Thyroid gland (tissue), 4 donors: ENCODE data around the gene CERK.

Experiments used
- CTCF ChIP-seq, 6 experiments: fragments of 200-600 bp in 3 of 6; fragments of 450-650 bp in 3 of 6; sonication (generic) in 3 of 6; IDR thresholded peaks; one replicate each; pipeline ENCODE4 v1.5.1; 2016 to 2019; ENCODE audit warnings: antibody characterized with exemption in 6 of 6, mild to moderate bottlenecking in 2 of 6, inconsistent platforms in 1 of 6, moderate library complexity in 1 of 6
- POLR2A ChIP-seq, 2 donors: fragments of 450-650 bp; IDR thresholded peaks; one replicate each; pipeline ENCODE4 v1.6.1; 2017; ENCODE audit warnings: antibody characterized with exemption in 2 of 2, mild to moderate bottlenecking in 2 of 2, moderate library complexity in 1 of 2

- TF ChIP-seq CTCF (IDR thresholded peaks at IDR 0.05) (no peak), POLR2A (IDR thresholded peaks at IDR 0.05) (no peak)
Measured at GRCh38 chr22:46682011-46682731, 55.9 kb downstream of the CERK start.
